Vagina (tissue), 2 donors: Measurements from ENCODE around the gene FES.

Experiments
- CTCF ChIP-seq, 3 experiments: fragments of 450-650 bp in 2 of 3; fragments of 200-600 bp in 1 of 3; sonication (generic) in 1 of 3; IDR thresholded peaks; one replicate each; pipeline ENCODE4 v1.5.1; 2017 to 2019; ENCODE audit warnings: antibody characterized with exemption in 3 of 3, mild to moderate bottlenecking in 2 of 3, moderate library complexity in 2 of 3
- POLR2A ChIP-seq, 2 donors: fragments of 450-650 bp; IDR thresholded peaks; one replicate each; pipeline ENCODE4 v1.6.1; 2017; ENCODE audit warnings: antibody characterized with exemption in 2 of 2, mild to moderate bottlenecking in 2 of 2, moderate library complexity in 2 of 2

GRCh38 chr15:90918835-90919234 is 34.5 kb downstream of the FES start:
- TF ChIP-seq CTCF (IDR thresholded peaks at IDR 0.05) (no peak), POLR2A (IDR thresholded peaks at IDR 0.05) (no peak)
